ENCODE measurements around the gene PDGFA.

PDGFA gene

DNA sequence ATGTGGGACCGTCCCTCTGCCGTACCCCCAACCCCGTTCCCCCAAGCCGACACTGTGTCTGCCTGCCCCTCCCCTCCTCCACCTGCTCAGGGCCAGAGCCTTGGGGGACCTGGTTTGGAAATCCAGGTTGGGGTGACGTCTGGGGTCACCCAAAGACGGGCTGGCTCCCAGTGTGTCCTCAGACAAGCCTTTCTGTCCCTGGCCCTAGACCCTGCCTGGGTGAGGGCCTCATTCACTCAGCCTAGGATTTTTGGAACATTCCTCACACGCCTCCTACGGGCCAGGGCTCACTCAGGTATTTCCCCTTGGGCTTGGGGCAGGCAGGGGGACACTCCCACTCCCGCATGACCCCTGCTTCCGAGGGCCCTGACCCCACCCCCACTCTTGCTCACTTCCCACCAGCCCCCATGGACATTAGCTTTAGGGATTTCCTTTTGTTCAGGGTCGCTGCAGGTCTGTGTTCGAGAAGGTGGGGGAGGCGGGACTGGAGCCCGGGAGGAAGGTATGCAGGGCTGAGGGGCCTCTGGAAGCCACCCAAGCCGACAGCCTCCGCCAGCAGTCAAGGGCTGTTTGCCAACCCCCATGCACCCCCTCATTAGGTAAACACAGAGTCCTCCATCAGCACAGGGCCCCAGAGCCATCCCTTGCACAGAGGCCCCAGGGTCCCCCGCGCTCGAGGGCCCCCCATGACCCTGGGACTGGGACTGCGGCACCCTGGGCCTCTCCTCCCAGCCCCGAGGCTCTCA is 35.1 kb downstream of the PDGFA start:
- Mint-ChIP-seq H3K4me1 (no peaks in the 10 kb centered on the region), H3K9me3 (peaks cover 5% of the 10 kb centered on the region), H3K4me3 (no peak overlapping the region), H3K27ac (no peak overlapping the region), H3K36me3 (no peaks in the 10 kb centered on the region), H3K27me3 (no peaks in the 10 kb centered on the region)

DNA sequence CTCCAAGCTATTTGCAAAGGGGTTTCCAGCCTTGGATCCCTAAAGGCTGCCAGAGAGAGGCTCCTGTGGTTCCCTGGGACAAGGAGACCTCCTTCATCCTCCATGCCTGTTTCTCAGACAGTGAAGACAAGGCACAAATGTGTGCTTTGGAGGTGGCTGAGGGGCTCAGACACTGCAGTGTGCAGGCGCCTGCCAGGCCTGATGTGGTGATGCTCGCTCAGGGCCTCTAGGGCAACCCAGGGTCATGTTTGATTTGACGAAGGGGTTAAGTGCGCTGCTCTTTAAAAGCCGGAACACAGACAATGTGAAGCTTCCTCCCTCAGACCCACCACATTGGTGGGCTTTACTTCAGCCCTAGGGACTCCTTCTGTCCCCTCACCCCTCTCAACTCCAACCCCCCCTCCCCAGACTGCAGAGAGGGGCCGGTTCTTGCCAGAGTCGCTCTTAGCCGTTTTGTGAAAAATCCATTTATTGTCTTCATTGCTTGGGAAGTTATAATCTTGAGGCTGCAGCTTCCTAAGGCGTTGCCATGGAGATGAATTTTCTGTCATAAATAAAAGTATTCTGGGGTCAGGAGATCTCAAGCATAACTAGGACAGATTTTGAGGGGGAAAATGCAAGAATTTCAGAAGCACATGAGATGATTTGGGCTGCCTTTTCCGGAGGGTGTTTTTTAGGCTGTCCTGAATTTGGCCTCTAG is 35.8 kb downstream of the PDGFA start:
- Mint-ChIP-seq H3K27me3 (no peaks in the 10 kb centered on the region), H3K27ac (no peak overlapping the region), H3K9me3 (peaks cover 5% of the 10 kb centered on the region), H3K4me1 (no peaks in the 10 kb centered on the region), H3K4me3 (no peak overlapping the region), H3K36me3 (no peaks in the 10 kb centered on the region)

DNA sequence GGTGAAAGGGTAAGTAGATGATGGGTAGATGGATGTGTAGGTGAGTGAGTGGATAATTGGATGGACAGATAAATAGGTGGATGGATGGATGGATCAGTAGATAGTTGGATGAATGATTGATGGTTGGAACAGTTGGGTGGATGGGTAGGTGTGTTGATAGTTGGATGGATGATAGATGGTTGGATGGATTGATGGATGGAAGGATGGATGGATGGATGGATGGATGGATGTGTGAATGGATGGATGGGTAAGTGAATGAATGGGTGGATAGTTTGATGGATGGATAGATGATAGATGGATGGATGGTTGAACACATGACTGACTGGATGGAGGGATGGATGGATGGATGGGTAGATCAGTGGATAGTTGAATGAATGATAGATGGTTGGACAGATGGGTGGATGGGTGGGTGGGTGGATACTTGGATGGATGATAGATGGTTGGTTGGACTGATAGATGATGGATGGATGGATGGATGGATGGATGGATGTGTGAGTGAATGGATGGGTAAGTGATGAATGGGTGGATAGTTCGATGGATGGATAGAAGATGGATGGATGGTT is 37.0 kb downstream of the PDGFA start:
- peaks cover 5% of the 10 kb centered on the region for H3K9me3 Mint-ChIP-seq
- H3K36me3 Mint-ChIP-seq = no peaks in the 10 kb centered on the region
- no peak overlapping the region for H3K27ac Mint-ChIP-seq
- H3K4me3 Mint-ChIP-seq = no peak overlapping the region
- no peaks in the 10 kb centered on the region for H3K27me3 Mint-ChIP-seq
- H3K4me1 Mint-ChIP-seq = no peaks in the 10 kb centered on the region

DNA sequence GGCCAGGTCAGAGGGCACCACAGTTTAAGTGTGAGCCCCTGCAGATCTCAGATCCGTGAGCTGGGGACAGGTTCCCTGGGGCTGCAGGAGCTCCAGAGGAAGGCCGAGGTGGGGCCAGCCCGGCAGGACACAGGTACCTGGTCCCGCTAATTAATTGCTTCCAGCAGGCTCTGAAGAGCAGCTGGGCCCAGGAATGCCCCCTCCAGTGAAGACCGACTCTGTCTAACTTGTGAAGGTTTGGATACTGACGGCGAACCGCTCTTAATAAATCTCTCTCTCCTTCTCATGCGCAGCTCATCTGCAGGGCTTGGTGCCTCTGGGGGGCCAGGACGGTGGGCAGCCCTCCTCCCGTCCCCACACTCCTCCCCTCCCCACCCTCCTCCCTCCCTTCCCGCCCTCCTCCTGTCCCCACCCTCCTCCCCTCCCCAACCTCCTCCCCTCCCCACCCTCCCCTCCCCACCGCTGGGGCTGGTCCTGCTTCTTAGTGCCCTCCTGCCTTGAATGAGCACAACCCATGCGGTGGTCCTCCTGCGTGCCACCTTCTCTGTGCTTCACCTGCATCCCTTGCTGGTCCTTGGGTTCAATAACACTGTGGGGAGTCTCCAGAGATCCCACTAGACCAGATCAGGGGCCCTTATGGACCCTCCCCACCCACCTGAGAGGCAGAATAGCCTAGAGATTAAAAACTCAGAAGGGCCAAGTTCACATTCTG is 38.3 kb downstream of the PDGFA start:
- H3K9me3 Mint-ChIP-seq = peaks cover 5% of the 10 kb centered on the region
- no peaks in the 10 kb centered on the region for H3K4me1 Mint-ChIP-seq
- H3K36me3 Mint-ChIP-seq = no peaks in the 10 kb centered on the region
- no peak overlapping the region for H3K27ac Mint-ChIP-seq
- no peak overlapping the region for H3K4me3 Mint-ChIP-seq
- H3K27me3 Mint-ChIP-seq = no peaks in the 10 kb centered on the region

DNA sequence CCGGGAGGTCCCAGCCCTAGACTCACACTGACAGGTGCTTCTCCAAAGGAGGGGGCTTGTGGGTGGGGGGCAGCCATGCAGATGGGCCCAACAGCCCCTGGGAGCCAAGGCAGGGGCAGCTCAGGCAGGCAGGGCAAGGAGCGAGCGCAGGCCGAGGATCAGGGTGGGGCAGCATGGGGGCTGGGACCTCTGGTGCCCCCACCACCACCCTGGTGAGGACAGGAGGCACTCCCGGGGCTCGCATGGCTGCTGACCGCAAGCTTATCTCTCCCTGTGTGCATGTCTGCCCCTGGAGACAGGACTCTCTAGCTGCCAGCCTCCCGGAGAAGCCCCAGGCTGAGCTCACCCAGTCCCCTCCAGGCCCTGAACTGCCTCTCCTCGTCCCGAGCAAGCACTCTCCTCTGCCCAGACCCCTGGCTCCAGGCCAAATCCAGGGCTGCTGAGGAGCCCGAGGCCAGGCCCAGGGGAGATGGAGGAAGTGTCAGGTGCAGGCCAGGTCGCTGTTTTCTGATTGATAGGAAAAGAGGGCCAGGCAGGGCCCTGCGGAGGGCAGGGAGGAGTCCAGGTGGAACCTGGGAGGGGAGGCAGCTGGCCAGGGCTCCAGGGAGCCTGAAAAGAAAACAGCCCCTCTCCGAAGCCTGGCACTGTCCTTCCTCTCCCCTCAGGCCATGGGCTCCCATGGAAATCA is 39.0 kb downstream of the PDGFA start:
- Mint-ChIP-seq H3K4me1 (no peaks in the 10 kb centered on the region), H3K27me3 (no peaks in the 10 kb centered on the region), H3K36me3 (no peaks in the 10 kb centered on the region), H3K4me3 (no peak overlapping the region), H3K9me3 (peaks cover 5% of the 10 kb centered on the region), H3K27ac (no peak overlapping the region)

DNA sequence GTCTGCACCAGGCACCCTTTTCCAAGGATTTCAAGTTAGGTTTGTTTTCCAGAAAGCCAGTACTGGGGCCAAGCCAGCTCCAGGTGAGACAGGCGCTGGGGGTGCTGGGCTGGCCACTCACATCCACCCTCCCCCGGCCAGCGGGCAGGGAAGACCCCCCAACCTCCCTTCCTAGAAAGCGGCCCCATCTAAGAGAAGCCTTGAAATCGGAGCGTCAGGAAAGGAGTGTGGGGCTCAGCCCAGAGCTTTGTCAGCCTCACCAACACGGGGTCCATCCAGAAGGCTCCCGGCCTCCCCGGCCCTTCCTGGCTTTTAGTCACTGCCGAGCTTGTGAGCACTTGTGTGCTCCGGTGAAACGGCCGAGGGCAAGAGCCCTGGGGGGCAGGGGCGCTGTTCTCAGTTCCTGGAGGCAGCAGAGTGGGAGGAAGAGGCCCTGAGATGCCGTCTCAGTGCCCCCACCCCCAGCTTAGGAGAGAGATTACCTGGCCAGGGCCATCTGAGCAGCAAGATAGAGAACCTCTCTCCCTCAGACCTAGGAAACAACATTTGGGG is 39.6 kb downstream of the PDGFA start:
- peaks cover 5% of the 10 kb centered on the region for H3K9me3 Mint-ChIP-seq
- no peak overlapping the region for H3K4me3 Mint-ChIP-seq
- H3K27ac Mint-ChIP-seq = no peak overlapping the region
- no peaks in the 10 kb centered on the region for H3K36me3 Mint-ChIP-seq
- H3K27me3 Mint-ChIP-seq = no peaks in the 10 kb centered on the region
- no peaks in the 10 kb centered on the region for H3K4me1 Mint-ChIP-seq

DNA sequence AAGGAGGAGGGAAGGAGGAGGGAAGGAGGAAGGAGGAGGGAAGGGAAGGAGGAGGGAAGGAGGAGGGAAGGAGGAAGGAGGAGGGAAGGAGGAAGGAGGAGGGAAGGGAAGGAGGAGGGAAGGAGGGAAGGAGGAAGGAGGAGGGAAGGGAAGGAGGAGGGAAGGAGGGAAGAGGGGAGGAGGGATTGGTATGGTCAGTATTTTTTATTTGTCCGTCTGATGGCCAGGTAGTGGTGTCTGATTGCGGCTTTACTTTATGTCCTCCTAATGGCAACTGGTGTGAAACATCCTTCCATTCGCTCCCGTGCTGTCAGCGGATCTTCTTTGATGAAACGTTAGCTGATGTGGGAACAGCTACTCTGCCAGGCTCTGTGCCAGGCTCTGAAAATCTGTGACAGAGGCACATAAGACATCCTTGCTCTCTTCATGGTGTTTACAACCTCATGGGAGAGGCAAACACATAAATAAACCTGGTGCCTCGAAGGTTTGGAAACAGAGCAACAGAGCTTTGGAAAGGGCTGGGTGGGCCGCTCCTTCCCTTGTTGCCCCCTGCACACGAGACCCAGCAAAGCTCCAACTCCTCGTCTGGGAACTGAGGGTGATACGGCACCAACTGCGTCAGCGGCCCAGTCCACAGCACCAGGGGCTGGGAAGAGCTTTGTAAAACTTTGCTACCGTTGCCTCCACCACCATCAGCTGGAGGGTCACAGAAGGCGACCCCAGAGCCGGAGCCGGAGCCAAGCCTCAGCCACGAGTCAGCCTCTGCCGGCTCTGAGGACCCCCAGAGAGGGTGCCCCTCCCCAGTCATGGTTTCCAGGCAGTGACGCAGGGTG is 40.3 kb downstream of the PDGFA start:
- H3K27ac Mint-ChIP-seq = no peak overlapping the region
- no peaks in the 10 kb centered on the region for H3K4me1 Mint-ChIP-seq
- peaks cover 5% of the 10 kb centered on the region for H3K9me3 Mint-ChIP-seq
- no peak overlapping the region for H3K4me3 Mint-ChIP-seq
- no peaks in the 10 kb centered on the region for H3K36me3 Mint-ChIP-seq
- no peaks in the 10 kb centered on the region for H3K27me3 Mint-ChIP-seq

DNA sequence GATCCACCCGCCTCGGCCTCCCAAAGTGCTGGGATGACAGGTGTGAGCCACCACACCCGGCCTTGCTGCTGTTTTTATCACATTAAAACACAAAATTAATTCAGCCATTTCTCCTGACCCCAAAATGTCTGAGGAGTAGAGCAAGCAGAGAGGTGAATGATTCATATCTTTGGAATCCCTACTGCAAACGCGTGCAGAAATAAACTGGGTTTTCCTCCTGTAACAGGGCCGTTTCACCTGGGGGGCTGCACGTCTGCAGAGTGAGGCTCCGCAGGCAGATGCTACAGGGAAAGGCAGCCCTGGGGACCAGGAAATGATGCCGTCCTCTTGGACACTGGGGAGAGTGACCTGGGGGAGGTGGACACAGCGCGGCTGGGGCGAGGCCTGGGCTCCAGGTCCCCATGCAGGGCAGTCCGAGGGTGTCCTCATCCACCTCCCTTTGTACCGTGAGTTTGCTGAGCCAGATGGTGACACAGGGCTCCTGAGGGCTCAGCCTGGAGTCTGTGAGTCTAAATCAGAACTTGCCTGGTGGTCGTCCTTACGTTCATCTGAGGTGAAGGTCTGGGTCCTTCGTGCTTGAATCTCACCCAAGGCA is 41.9 kb downstream of the PDGFA start:
- no peaks in the 10 kb centered on the region for H3K4me1 Mint-ChIP-seq
- H3K36me3 Mint-ChIP-seq = peaks cover 2% of the 10 kb centered on the region
- H3K27me3 Mint-ChIP-seq = no peaks in the 10 kb centered on the region
- H3K9me3 Mint-ChIP-seq = peaks cover 5% of the 10 kb centered on the region
- H3K4me3 Mint-ChIP-seq = no peak overlapping the region
- H3K27ac Mint-ChIP-seq = no peak overlapping the region

DNA sequence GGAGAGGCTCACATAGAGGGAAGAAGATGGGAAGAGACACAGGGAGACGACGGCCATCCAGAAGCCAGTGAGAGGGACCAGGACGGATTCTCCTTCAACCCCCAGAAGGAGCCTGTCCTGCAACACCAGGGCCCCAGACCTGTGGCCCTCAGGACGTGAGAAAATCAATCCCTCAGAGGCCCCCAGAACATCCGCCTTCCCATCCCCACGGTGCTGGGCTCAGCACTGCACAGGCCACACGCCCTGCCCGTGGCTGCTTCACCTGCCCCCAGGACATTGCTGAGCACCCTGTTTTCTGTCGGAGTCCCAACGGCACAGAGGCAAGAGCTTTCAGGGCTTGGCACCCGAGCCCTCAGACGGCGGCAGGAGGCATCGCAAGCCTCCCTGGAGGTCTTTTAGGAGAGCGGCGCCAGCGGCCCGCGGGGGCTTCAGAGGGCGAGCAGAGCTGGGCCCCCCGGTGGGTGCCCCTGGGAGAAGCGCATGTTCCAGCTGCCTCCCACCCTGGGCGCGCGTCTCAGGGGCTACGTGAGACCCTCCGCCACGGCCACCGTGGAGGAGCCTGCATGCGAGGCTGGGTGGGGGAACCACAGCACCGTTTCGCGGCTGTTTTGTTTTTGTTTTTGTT is 42.8 kb downstream of the PDGFA start:
- H3K4me1 Mint-ChIP-seq = peaks cover 7% of the 10 kb centered on the region
- no peaks in the 10 kb centered on the region for H3K9me3 Mint-ChIP-seq
- no peaks in the 10 kb centered on the region for H3K27me3 Mint-ChIP-seq
- H3K36me3 Mint-ChIP-seq = peaks cover 2% of the 10 kb centered on the region
- no peak overlapping the region for H3K27ac Mint-ChIP-seq
- H3K4me3 Mint-ChIP-seq = no peak overlapping the region

DNA sequence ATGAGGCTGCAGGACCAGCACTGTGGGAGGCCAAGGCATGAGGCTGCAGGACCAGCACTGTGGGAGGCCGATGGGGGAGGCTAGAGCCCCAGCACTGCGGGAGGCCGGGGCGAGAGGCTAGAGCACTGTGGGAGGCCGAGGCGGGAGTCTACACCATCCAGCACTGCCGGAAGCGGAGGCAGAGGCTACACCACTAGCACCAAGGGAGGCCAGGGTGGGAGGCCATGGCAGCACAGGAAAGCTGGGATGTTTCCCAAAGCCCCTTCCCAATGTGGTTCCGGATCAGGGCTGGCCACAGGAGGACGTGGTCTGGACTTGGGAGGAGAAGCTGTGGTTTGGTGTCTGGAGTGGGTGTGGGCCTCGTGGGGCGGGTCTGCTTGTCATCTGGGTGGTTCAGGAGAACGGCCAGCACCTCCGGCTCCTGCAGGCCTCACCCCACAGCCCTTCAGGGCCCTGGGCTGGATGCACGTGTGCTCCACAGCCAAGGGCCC is 43.6 kb downstream of the PDGFA start:
- Mint-ChIP-seq H3K9me3 (no peaks in the 10 kb centered on the region), H3K4me1 (peaks cover 7% of the 10 kb centered on the region), H3K36me3 (peaks cover 2% of the 10 kb centered on the region), H3K4me3 (no peak overlapping the region), H3K27me3 (no peaks in the 10 kb centered on the region), H3K27ac (no peak overlapping the region)

DNA sequence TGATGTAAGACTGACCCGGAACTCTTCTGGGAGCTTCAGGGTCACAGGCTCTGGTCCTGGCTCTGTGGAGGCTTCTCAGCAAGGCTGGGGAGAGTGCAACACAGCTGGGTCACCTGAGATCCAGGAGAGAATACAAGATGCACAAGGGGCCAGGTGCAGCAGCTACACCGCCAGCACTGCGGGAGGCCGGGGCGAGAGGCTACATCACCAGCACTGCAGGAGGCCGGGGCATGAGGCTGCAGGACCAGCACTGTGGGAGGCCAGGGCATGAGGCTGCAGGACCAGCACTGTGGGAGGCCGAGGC is 44.3 kb downstream of the PDGFA start:
- no peak overlapping the region for H3K4me3 Mint-ChIP-seq
- H3K27me3 Mint-ChIP-seq = no peaks in the 10 kb centered on the region

DNA sequence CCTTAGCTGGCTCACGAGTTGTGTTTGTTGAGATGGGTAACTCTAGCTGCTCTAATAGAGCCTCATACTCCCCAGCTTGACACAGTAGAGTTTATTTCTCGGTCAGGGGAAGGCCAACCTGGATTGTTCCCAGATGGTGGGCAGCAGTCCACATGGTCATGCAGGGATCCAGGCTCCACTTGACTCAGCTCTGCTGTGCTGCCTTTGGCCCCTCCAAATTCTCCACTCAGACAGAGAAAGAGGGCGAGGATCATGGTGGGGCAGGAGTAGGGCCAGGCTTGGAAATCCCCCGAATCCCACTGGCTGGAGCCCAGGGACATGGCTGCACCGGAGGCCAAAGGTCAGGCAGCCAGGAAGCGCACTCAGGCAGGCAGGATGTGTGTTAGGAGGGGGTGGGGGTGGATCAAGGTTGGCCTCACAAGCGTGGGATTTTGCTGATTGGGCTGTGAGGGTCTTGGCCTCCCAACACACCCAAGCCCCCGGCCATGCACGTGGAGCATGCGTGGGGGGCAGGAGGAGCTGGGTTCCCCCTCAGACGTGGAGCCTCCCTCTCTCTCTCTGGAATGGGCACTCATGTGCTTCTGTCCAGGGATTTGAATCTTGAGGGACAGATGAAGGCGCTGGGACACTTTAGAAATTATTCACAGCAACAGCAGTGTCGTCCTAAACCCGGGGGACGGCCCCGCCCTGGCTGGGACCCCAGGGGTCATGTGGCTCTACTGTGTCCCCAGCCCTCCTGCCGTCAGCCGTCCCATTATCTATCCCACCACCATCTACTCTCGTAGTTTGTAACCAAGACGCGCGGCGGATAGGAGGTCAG is 44.8 kb downstream of the PDGFA start:
- H3K4me3 Mint-ChIP-seq = no peak overlapping the region
- peaks cover 2% of the 10 kb centered on the region for H3K36me3 Mint-ChIP-seq
- no peak overlapping the region for H3K27ac Mint-ChIP-seq
- no peaks in the 10 kb centered on the region for H3K27me3 Mint-ChIP-seq
- no peaks in the 10 kb centered on the region for H3K9me3 Mint-ChIP-seq
- peaks cover 7% of the 10 kb centered on the region for H3K4me1 Mint-ChIP-seq

More for the DNA sequence above, 44.3 kb downstream of the PDGFA start:
- Mint-ChIP-seq H3K4me1 (peaks cover 7% of the 10 kb centered on the region), H3K36me3 (peaks cover 2% of the 10 kb centered on the region), H3K9me3 (no peaks in the 10 kb centered on the region), H3K27ac (no peak overlapping the region)

DNA sequence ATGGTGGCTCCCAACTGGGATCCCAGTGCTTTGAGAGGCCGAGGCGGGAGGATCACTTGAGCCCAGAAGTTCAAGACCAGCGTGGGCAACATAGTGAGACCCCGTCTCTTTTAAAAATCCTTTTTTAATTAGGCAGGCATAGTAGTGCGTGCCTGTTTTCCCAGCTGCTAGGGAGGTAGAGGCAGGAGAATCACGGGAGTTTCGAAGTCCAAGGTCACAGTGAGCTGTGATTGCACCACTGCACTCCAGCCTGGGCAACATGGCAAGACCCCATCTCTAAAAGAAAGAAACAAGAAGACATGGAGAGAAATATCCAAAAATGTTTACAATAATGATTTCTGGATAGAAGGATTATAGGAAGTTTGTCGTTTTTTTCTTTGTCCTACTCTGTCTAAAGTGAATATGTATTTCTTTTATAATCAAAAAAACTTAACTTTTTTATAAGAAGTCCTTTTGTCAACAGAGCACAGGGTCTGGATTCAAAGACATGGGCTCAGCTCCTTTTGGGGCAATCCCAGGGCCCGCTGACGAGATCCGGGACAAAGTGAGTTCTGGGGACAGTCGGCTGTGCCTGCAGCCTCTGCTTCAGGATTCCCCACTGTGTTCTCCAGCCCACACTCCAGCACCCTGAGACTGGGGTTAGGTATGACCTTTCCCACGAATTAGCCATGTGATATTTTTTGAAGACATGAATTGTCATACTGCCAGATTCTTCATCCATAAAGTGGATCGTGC is 45.6 kb downstream of the PDGFA start:
- peaks cover 8% of the 10 kb centered on the region for H3K4me1 Mint-ChIP-seq
- no peaks in the 10 kb centered on the region for H3K9me3 Mint-ChIP-seq
- peak overlapping the region; percentile 6 for H3K4me3 Mint-ChIP-seq
- H3K27me3 Mint-ChIP-seq = no peaks in the 10 kb centered on the region
- H3K27ac Mint-ChIP-seq = peak overlapping the region; percentile 19
- H3K36me3 Mint-ChIP-seq = peaks cover 2% of the 10 kb centered on the region
